ENCODE results near the gene GPN2.

GRCh38 chr1:26863685-26864077 lies 26.4 kb downstream of the GPN2 start:
- TF ChIP-seq ELK1 (IDR thresholded peaks at IDR 0.05; ENCODE audit: borderline replicate concordance, low read depth, low read length), result no peak
- TF ChIP-seq CTCF (conservative IDR thresholded peaks at IDR 0.05; ENCODE audit: low read depth, low read length), result no peak
- TF ChIP-seq MXI1 (IDR thresholded peaks at IDR 0.05; ENCODE audit: borderline replicate concordance, low read depth, low read length), result no peak
- no peak for TF ChIP-seq POLR2A (IDR thresholded peaks at IDR 0.05; ENCODE audit: low read depth, low read length)
- no peak for TF ChIP-seq RAD21 (IDR thresholded peaks at IDR 0.05; ENCODE audit: low read length)
- TF ChIP-seq MAFK (IDR thresholded peaks at IDR 0.05; ENCODE audit: low read depth, low read length), result no peak
- no peak for TF ChIP-seq USF2 (IDR thresholded peaks at IDR 0.05; ENCODE audit: low read depth, low read length)
- TF ChIP-seq SMC3 (IDR thresholded peaks at IDR 0.05; ENCODE audit: low read depth, low read length), result no peak
- TF ChIP-seq CHD1 (IDR thresholded peaks at IDR 0.05; ENCODE audit: low read depth, low read length), result no peak
- no peak for TF ChIP-seq CEBPB (IDR thresholded peaks at IDR 0.05; ENCODE audit: low read depth, low read length)
- no peak for TF ChIP-seq MAZ (IDR thresholded peaks at IDR 0.05; ENCODE audit: borderline replicate concordance, low read depth, low read length)

Measured in IMR-90 (cell line).